Astrocyte (in vitro differentiated cells and primary cell): ENCODE measurements around the gene OR51A7. TPM values are rescaled to one million over a fixed set of nuclear protein-coding genes. Genes with fewer than 3 reads are reported as not detected.

Source experiments
- DNase-seq: peaks from one replicate; pipeline ENCODE4 v3.0.0-alpha.2; 2010; ENCODE audit warnings: low read depth
- FAIRE-seq: peaks from 2 replicates; lab custom pipeline; 2011; peaks lifted over from hg19 to GRCh38; lab: Jason Lieb, UNC
- H2AFZ ChIP-seq: 2 replicates; pipeline ENCODE4 v1.6.0; 2012; ENCODE audit warnings: low read depth, low read length, inconsistent platforms
- H3K27ac ChIP-seq: 2 replicates; pipeline ENCODE4 v1.5.1; 2011; ENCODE audit warnings: low read depth, low read length, inconsistent platforms
- H3K27me3 ChIP-seq: 2 replicates; pipeline ENCODE4 v1.6.0; 2011; ENCODE audit warnings: low read length, inconsistent platforms; ENCODE audit not compliant: insufficient read depth
- H3K36me3 ChIP-seq: 2 replicates; pipeline ENCODE4 v1.5.1; 2011; ENCODE audit warnings: low read length, inconsistent platforms; ENCODE audit not compliant: insufficient read depth
- H3K4me1 ChIP-seq: 2 replicates; pipeline ENCODE4 v1.5.1; 2011; ENCODE audit warnings: low read length, inconsistent platforms; ENCODE audit not compliant: insufficient read depth
- H3K4me2 ChIP-seq: 2 replicates; pipeline ENCODE4 v1.6.0; 2012; ENCODE audit warnings: low read length, inconsistent platforms
- H3K4me3 ChIP-seq: 2 replicates; pipeline ENCODE4 v1.5.1; 2011; ENCODE audit warnings: low read depth, mild to moderate bottlenecking, low read length, inconsistent platforms; ENCODE audit not compliant: insufficient read depth
- H3K79me2 ChIP-seq: 2 replicates; pipeline ENCODE4 v1.6.0; 2012; ENCODE audit warnings: mild to moderate bottlenecking, low read length, inconsistent platforms; ENCODE audit not compliant: insufficient read depth
- H3K9ac ChIP-seq: 2 replicates; pipeline ENCODE4 v1.6.0; 2012; ENCODE audit warnings: mild to moderate bottlenecking, low read length, inconsistent platforms
- H3K9me3 ChIP-seq: 2 replicates; pipeline ENCODE4 v1.5.1; 2012; ENCODE audit warnings: low read depth, mild to moderate bottlenecking, low read length, inconsistent platforms; ENCODE audit not compliant: insufficient read depth
- H4K20me1 ChIP-seq: 2 replicates; pipeline ENCODE4 v1.6.0; 2012; ENCODE audit warnings: low read length, inconsistent platforms; ENCODE audit not compliant: insufficient read depth
- H3K27ac Mint-ChIP-seq: one replicate; pipeline ENCODE4 v1.8.0; 2021; ENCODE audit warnings: mild to moderate bottlenecking, mixed read lengths; ENCODE audit not compliant: unreplicated experiment
- H3K27me3 Mint-ChIP-seq: one replicate; pipeline ENCODE4 v1.8.0; 2021; ENCODE audit warnings: low read depth, mixed read lengths; ENCODE audit not compliant: unreplicated experiment
- H3K36me3 Mint-ChIP-seq: one replicate; pipeline ENCODE4 v1.8.0; 2021; ENCODE audit warnings: low read depth, mixed read lengths; ENCODE audit not compliant: unreplicated experiment
- H3K4me1 Mint-ChIP-seq: one replicate; pipeline ENCODE4 v1.8.0; 2021; ENCODE audit warnings: low read depth, mixed read lengths; ENCODE audit not compliant: unreplicated experiment
- H3K4me3 Mint-ChIP-seq: one replicate; pipeline ENCODE4 v1.8.0; 2021; ENCODE audit warnings: mild to moderate bottlenecking, moderate library complexity, mixed read lengths; ENCODE audit not compliant: unreplicated experiment
- H3K9me3 Mint-ChIP-seq: one replicate; pipeline ENCODE4 v1.8.0; 2021; ENCODE audit warnings: mild to moderate bottlenecking, mixed read lengths; ENCODE audit not compliant: unreplicated experiment
- EZH2 ChIP-seq: IDR thresholded peaks from 2 replicates; pipeline ENCODE4 v1.6.1; 2012; ENCODE audit warnings: mild to moderate bottlenecking, low read length, inconsistent platforms; ENCODE audit not compliant: insufficient read depth
- total RNA-seq: library from RNA; stranded (reverse); gene quantifications from 2 replicates; pipeline ENCODE4 v1.2.1, GENCODE V29; 2021
- TF ChIP-seq, protein P1 (sequence below): IDR thresholded peaks from 2 replicates; pipeline ENCODE4 v1.5.1; 2011; ENCODE audit warnings: low read depth, mild to moderate bottlenecking, inconsistent platforms, low read length, moderate library complexity; ENCODE audit not compliant: insufficient read depth

The OR51A7 gene
- total RNA-seq, 1 donor from 2014 or later: not detected

DNA sequence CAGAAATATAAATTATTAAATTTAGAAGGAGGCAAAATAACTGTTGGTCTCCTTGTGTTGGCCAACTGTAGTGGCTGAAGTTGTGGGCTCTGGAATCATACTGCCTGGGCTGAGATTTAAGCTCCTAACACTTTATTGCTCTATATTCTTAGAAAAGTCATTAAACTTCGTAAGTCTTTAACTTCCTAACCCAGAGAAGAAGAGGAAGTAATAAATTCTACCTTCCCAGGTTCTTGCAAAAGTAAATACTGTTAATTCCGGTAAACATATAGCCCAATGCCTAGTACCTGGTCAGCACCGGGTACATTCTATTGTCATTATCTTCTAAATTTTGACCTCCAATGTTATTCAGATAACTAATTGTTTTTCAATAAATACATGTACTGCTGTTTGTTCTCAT lies 17.4 kb upstream of the OR51A7 start:
- DNase-seq (no peak), FAIRE-seq (no peak)
- Histone ChIP-seq H3K27me3 (no peaks in the 10 kb centered on the region), H3K4me3 (no peak overlapping the region), H3K27ac (no peak overlapping the region), H3K4me1 (no peaks in the 10 kb centered on the region), H3K79me2 (no peaks in the 10 kb centered on the region), H2AFZ (no peak overlapping the region), H4K20me1 (no peaks in the 10 kb centered on the region), H3K9me3 (no peaks in the 10 kb centered on the region), H3K4me2 (no peak overlapping the region), H3K9ac (no peak overlapping the region), H3K36me3 (no peaks in the 10 kb centered on the region)
- Mint-ChIP-seq H3K9me3 (no peaks in the 10 kb centered on the region), H3K4me3 (no peak overlapping the region), H3K4me1 (peaks cover 11% of the 10 kb centered on the region), H3K36me3 (no peaks in the 10 kb centered on the region), H3K27ac (no peak overlapping the region), H3K27me3 (no peaks in the 10 kb centered on the region)
- no peak for TF ChIP-seq EZH2
- TF ChIP-seq, protein P1, sequence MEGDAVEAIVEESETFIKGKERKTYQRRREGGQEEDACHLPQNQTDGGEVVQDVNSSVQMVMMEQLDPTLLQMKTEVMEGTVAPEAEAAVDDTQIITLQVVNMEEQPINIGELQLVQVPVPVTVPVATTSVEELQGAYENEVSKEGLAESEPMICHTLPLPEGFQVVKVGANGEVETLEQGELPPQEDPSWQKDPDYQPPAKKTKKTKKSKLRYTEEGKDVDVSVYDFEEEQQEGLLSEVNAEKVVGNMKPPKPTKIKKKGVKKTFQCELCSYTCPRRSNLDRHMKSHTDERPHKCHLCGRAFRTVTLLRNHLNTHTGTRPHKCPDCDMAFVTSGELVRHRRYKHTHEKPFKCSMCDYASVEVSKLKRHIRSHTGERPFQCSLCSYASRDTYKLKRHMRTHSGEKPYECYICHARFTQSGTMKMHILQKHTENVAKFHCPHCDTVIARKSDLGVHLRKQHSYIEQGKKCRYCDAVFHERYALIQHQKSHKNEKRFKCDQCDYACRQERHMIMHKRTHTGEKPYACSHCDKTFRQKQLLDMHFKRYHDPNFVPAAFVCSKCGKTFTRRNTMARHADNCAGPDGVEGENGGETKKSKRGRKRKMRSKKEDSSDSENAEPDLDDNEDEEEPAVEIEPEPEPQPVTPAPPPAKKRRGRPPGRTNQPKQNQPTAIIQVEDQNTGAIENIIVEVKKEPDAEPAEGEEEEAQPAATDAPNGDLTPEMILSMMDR: no peak

DNA sequence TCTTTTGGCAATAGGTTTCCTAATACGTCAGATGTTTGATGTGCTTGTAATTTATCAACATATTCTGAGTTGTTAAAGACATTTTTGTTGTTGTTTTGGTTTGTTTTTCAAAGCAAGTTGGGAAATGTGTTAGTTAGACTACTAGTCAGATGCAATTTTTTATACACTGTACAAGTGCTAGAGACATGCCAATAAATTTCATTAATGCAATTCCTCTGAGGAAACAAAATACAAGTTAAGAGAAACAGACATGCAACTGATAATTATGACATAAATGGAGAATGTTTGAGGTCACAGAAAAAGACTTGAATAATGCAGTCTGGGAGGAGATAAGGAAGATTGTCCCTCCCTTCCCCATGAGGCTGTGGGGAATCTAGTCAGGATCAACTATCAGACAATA lies 16.0 kb upstream of the OR51A7 start:
- H3K36me3 Mint-ChIP-seq: no peaks in the 10 kb centered on the region
- no peak overlapping the region for H3K27ac Mint-ChIP-seq
- H2AFZ ChIP-seq: no peak overlapping the region
- H4K20me1 ChIP-seq: no peaks in the 10 kb centered on the region
- H3K27me3 Mint-ChIP-seq: no peaks in the 10 kb centered on the region
- H3K4me3 ChIP-seq: no peak overlapping the region
- peaks cover 6% of the 10 kb centered on the region for H3K4me1 Mint-ChIP-seq
- TF ChIP-seq EZH2: no peak
- TF ChIP-seq, protein P1: no peak
- no peaks in the 10 kb centered on the region for H3K79me2 ChIP-seq
- H3K27me3 ChIP-seq: no peaks in the 10 kb centered on the region
- no peaks in the 10 kb centered on the region for H3K9me3 ChIP-seq
- H3K4me1 ChIP-seq: no peaks in the 10 kb centered on the region
- peak overlapping the region; percentile 45 for H3K4me3 Mint-ChIP-seq
- no peak overlapping the region for H3K27ac ChIP-seq
- no peak overlapping the region for H3K9ac ChIP-seq
- H3K4me2 ChIP-seq: no peak overlapping the region
- no peaks in the 10 kb centered on the region for H3K36me3 ChIP-seq
- DNase-seq: no peak
- no peak for FAIRE-seq
- no peaks in the 10 kb centered on the region for H3K9me3 Mint-ChIP-seq

DNA sequence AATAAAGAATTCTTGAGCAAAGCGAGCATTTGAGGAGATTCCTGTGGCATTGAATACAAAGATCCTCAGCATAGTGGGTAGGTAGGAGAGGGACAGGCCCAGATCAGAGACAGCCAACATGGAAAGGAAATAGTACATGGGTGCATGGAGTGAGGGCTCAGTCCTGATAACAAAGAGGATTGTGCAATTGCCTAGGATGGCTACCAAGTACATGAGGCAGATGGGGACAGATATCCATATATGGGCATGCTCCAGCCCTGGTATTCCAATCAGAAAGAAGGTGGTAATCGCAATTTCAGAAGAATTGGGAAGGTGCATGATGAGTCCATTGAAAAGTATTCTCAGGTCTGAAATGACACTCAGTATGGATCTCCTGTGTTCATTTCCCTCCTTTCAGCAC lies 13.3 kb upstream of the OR51A7 start:
- Mint-ChIP-seq H3K27me3 (no peaks in the 10 kb centered on the region), H3K4me1 (peaks cover 6% of the 10 kb centered on the region), H3K36me3 (no peaks in the 10 kb centered on the region), H3K27ac (no peak overlapping the region), H3K4me3 (no peak overlapping the region), H3K9me3 (no peaks in the 10 kb centered on the region)
- peak; percentile 6 for DNase-seq
- Histone ChIP-seq H3K4me3 (no peak overlapping the region), H3K9me3 (no peaks in the 10 kb centered on the region), H3K9ac (no peak overlapping the region), H3K36me3 (no peaks in the 10 kb centered on the region), H3K79me2 (no peaks in the 10 kb centered on the region), H3K27ac (no peak overlapping the region), H4K20me1 (no peaks in the 10 kb centered on the region), H3K27me3 (no peaks in the 10 kb centered on the region), H3K4me2 (no peak overlapping the region), H3K4me1 (no peaks in the 10 kb centered on the region), H2AFZ (no peak overlapping the region)
- TF ChIP-seq, protein P1: no peak
- no peak for TF ChIP-seq EZH2
- no peak for FAIRE-seq
